Keratinocyte (primary cell): Measurements from ENCODE around the gene RBM42. TPM values are rescaled to one million over a fixed set of nuclear protein-coding genes. Genes with fewer than 3 reads are reported as not detected.
A peak's percentile ranks its signal among the peaks of the same experiment; 100 is the strongest.

Source experiments
- DNase-seq: peaks from one replicate; pipeline ENCODE4 v3.0.0-alpha.2; 2011; ENCODE audit warnings: low read depth, missing footprints, low spot score
- FAIRE-seq: peaks from 2 replicates; lab custom pipeline; 2011; peaks lifted over from hg19 to GRCh38; lab: Jason Lieb, UNC
- H2AFZ ChIP-seq: 2 replicates; pipeline ENCODE4 v1.6.0; 2012; ENCODE audit warnings: low read length, control low read depth, inconsistent platforms; ENCODE audit not compliant: control insufficient read depth
- H3K27ac ChIP-seq: 2 replicates; pipeline ENCODE4 v1.5.1; 2011; ENCODE audit warnings: low read length; ENCODE audit not compliant: control insufficient read depth, insufficient read depth
- H3K27me3 ChIP-seq: 3 replicates; pipeline ENCODE4 v1.6.0; 2011; ENCODE audit warnings: low read length; ENCODE audit not compliant: control insufficient read depth, insufficient read depth; ENCODE audit errors: extremely low read depth
- H3K36me3 ChIP-seq, 2 experiments: 2 replicates in 1 of 2; 3 replicates in 1 of 2; pipeline ENCODE4 v1.5.1; 2011; ENCODE audit warnings: low read length in 2 of 2, mild to moderate bottlenecking in 1 of 2; ENCODE audit not compliant: control insufficient read depth in 2 of 2, insufficient read depth in 2 of 2; ENCODE audit errors: extremely low read depth in 1 of 2
- H3K4me1 ChIP-seq: 3 replicates; pipeline ENCODE4 v1.5.1; 2011; ENCODE audit warnings: low read length; ENCODE audit not compliant: control insufficient read depth, insufficient read depth; ENCODE audit errors: extremely low read depth
- H3K4me2 ChIP-seq: 3 replicates; pipeline ENCODE4 v1.6.0; 2011; ENCODE audit warnings: low read depth, low read length; ENCODE audit not compliant: control insufficient read depth, insufficient read depth; ENCODE audit errors: extremely low read depth
- H3K4me3 ChIP-seq, 3 experiments: fragments of 200-600 bp in 1 of 3; sonication (generic) in 1 of 3; 2 replicates in 2 of 3; 3 replicates in 1 of 3; pipeline ENCODE4 v1.5.1; 2011 to 2016; ENCODE audit warnings: low read length in 3 of 3, mild to moderate bottlenecking in 3 of 3, control low read depth in 2 of 3, inconsistent platforms in 1 of 3, low read depth in 1 of 3, mixed read lengths in 1 of 3, mixed run types in 1 of 3, moderate library complexity in 1 of 3; ENCODE audit not compliant: control insufficient read depth in 2 of 3, insufficient read depth in 2 of 3; ENCODE audit errors: extremely low read depth in 1 of 3
- H3K79me2 ChIP-seq: 2 replicates; pipeline ENCODE4 v1.6.0; 2012; ENCODE audit warnings: low read length; ENCODE audit not compliant: control insufficient read depth, insufficient read depth
- H3K9ac ChIP-seq: 3 replicates; pipeline ENCODE4 v1.6.0; 2011; ENCODE audit warnings: low read length; ENCODE audit not compliant: control insufficient read depth, insufficient read depth; ENCODE audit errors: extremely low read depth
- H3K9me1 ChIP-seq: 3 replicates; pipeline ENCODE4 v1.6.0; 2011; ENCODE audit warnings: low read length; ENCODE audit not compliant: control insufficient read depth, insufficient read depth; ENCODE audit errors: extremely low read depth
- H3K9me3 ChIP-seq: 2 replicates; pipeline ENCODE4 v1.5.1; 2012; ENCODE audit warnings: low read depth, low read length; ENCODE audit not compliant: control insufficient read depth
- H4K20me1 ChIP-seq: 3 replicates; pipeline ENCODE4 v1.6.0; 2011; ENCODE audit warnings: low read length; ENCODE audit not compliant: control insufficient read depth, insufficient read depth; ENCODE audit errors: extremely low read depth
- CTCF ChIP-seq, 3 experiments: IDR thresholded peaks in 1 of 3; conservative IDR thresholded peaks in 1 of 3; optimal IDR thresholded peaks in 1 of 3; 2 replicates in 2 of 3; 3 replicates in 1 of 3; pipeline versions ENCODE3 to v1.5.1; 2011; ENCODE audit warnings: low read length in 3 of 3, mild to moderate bottlenecking in 3 of 3, moderate library complexity in 2 of 3, control low read depth in 1 of 3, inconsistent platforms in 1 of 3; ENCODE audit not compliant: insufficient read depth in 2 of 3; ENCODE audit errors: extremely low read depth in 1 of 3
- EZH2 ChIP-seq: IDR thresholded peaks from one replicate; pipeline ENCODE4 v1.6.1; 2012; ENCODE audit warnings: inconsistent platforms, mild to moderate bottlenecking, low read length, moderate library complexity
- dilution Hi-C: fragments of 300-500 bp; cut with MboI; formaldehyde crosslinking; loops from one replicate; pipeline ENCODE4 v1.7.0; 2020; ENCODE audit warnings: low sequenced_read_pairs; ENCODE audit not compliant: extremely low pct_ligation_motif_present
- polyA plus RNA-seq, 5 experiments: library from polyadenylated mRNA; depleted of rRNA in 3 of 5; stranded (reverse) in 3 of 5; stranded (forward) in 1 of 5; unstranded in 1 of 5; fragments of >200 nt; gene quantifications; 1 replicate in 1 of 5; 2 replicates in 3 of 5; 3 replicates in 1 of 5; pipeline versions ENCODE4 v1.2.1 to v1.2.3, GENCODE V29; 2011 to 2012; ENCODE audit warnings: missing spikeins in 2 of 5, low read depth in 1 of 5, low replicate concordance in 1 of 5

The RBM42 gene
- polyA plus RNA-seq, 1 donor (not counting 4 experiments of a cell fraction or from before 2014, with no cell fraction given), result 29.8 TPM

DNA sequence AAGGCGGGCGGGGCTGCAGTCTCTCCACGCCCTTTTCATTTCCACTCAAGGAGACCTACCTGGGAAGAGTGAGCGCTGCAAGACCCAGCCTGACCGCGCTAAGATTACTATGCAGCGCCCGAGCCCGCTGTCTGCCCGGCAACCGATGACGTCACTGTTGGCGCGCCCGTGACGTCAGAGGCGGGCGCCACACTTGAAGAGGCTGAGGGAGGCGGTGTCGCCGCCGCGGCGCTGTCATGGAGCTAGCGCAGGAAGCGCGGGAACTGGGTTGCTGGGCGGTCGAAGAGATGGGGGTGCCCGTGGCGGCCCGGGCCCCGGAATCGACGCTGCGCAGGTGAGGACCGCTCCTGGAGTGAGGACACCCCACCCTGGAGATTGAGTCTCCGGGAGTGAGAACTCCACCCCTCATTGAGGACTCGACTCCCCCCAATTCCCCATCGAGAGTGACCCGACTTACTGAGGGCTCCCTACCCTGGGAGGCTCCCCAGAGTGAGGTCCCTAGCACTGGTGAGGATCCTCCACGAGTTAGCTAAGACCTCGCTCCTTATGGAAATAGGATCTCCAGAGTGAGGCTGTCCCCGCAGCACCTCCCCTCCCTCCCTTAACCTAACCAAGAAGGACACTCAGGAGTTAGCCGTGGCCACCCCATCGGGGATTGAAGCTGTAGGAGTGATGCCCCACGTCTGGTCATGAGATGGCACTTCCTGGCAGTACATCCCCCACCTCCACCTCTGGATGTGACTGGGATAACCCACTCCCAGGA lies 16.1 kb upstream of the RBM42 start, which contains the start of gene HAUS5:
HAUS5 (plus strand) TSS at position 177 of the 763 bp plus-strand sequence; CDS start at position 237, 60 bp downstream.
- Histone ChIP-seq H2AFZ (peak within 1 kb of the TSS; percentile 77), H4K20me1 (no peaks in the 10 kb centered on the region), H3K4me2 (peak within 1 kb of the TSS; percentile 75), H3K9ac (peak within 1 kb of the TSS; percentile 77), H3K27me3 (no peaks in the 10 kb centered on the region), H3K4me3 (peak within 1 kb of the TSS; percentile 72 to 88 (median 74)), H3K36me3 (peaks cover 0 to 4% of the 10 kb centered on the region in 2 experiments), H3K9me1 (no peaks in the 10 kb centered on the region), H3K79me2 (no peaks in the 10 kb centered on the region), H3K27ac (peak within 1 kb of the TSS; percentile 59), H3K9me3 (no peaks in the 10 kb centered on the region), H3K4me1 (peaks cover 3% of the 10 kb centered on the region)
- DNase-seq (peak; percentile 69), FAIRE-seq (peak; percentile 69)
- peak in 1 of 3 experiments; percentile 1 for TF ChIP-seq CTCF (optimal IDR thresholded peaks at IDR 0.05 in 1 of 3, IDR thresholded peaks at IDR 0.05 in 1 of 3, conservative IDR thresholded peaks at IDR 0.05 in 1 of 3; ENCODE audit: extremely low read depth in 1 of 3, insufficient read depth in 2 of 3, low read length in 3 of 3)
- TF ChIP-seq EZH2, result no peak
- dilution Hi-C loops, result no loop called here

DNA sequence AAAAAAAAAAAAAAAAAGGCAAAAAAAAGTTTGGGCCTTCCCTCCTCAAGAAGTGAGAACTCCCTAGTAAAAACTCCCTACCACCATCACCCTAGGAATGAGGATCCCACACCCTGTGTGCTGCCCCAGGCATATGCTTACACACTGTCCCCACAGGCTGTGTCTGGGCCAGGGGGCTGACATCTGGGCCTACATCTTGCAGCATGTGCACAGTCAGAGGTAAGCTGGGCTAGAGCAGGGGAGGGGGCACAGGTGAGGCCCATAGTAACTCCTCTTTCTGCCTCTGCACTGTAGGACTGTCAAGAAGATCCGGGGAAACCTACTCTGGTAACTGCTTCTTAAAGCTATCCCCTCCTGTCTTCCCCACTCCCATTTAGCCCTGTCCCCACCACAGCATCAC lies 15.3 kb upstream of the RBM42 start:
- FAIRE-seq (no peak), DNase-seq (no peak)
- Histone ChIP-seq H3K27me3 (no peaks in the 10 kb centered on the region), H2AFZ (no peak overlapping the region), H4K20me1 (no peaks in the 10 kb centered on the region), H3K4me3 (no peak overlapping the region), H3K9ac (no peak overlapping the region), H3K27ac (no peak overlapping the region), H3K4me1 (peaks cover 3% of the 10 kb centered on the region), H3K4me2 (peak overlapping the region; percentile 75), H3K9me3 (no peaks in the 10 kb centered on the region), H3K9me1 (no peaks in the 10 kb centered on the region), H3K79me2 (no peaks in the 10 kb centered on the region), H3K36me3 (peaks cover 0 to 4% of the 10 kb centered on the region in 2 experiments)
- dilution Hi-C loops, result no loop called here
- TF ChIP-seq EZH2 (no peak), CTCF (optimal IDR thresholded peaks at IDR 0.05 in 1 of 3, IDR thresholded peaks at IDR 0.05 in 1 of 3, conservative IDR thresholded peaks at IDR 0.05 in 1 of 3; ENCODE audit: extremely low read depth in 1 of 3, insufficient read depth in 2 of 3, low read length in 3 of 3) (no peak)
